Activated T-helper 1 cell treated with anti-CD3 and anti-CD28 coated beads, Interleukin-12 subunit alpha, Interleukin-12 subunit beta, Interleukin-2, Interleukin-4 antibody, amounts not matched to agents 30 ng/mL and 10 ng/mL and 1 ng/mL, durations not matched to agents 14 hours and 24 hours and 36 hours (primary cell): Measurements from ENCODE around the gene AHCTF1. TPM values are rescaled to one million over a fixed set of nuclear protein-coding genes. Genes with fewer than 3 reads are reported as not detected.
A peak's percentile ranks its signal among the peaks of the same experiment; 100 is the strongest.
"Not testable (repeated sequence)": the region's sequence is repeated elsewhere in the genome, so short reads cannot be mapped to it uniquely, and the experiment has no call there.

Experiments used
- DNase-seq: peaks from one replicate; pipeline ENCODE4 v3.0.0; 2021; ENCODE audit warnings: low spot score
- H3K27ac Mint-ChIP-seq: one replicate; pipeline ENCODE4 v1.8.0; 2021; ENCODE audit warnings: mild to moderate bottlenecking, mixed read lengths
- H3K27me3 Mint-ChIP-seq: one replicate; pipeline ENCODE4 v1.8.0; 2022; ENCODE audit warnings: mild to moderate bottlenecking, moderate library complexity, mixed read lengths; ENCODE audit not compliant: insufficient read depth
- H3K36me3 Mint-ChIP-seq: one replicate; pipeline ENCODE4 v1.8.0; 2021; ENCODE audit warnings: low read depth, mixed read lengths
- H3K4me1 Mint-ChIP-seq: one replicate; pipeline ENCODE4 v1.8.0; 2021; ENCODE audit warnings: low read depth, mixed read lengths
- H3K4me3 Mint-ChIP-seq: one replicate; pipeline ENCODE4 v1.8.0; 2021; ENCODE audit warnings: mild to moderate bottlenecking, moderate library complexity, mixed read lengths
- H3K9me3 Mint-ChIP-seq: one replicate; pipeline ENCODE4 v1.8.0; 2021; ENCODE audit warnings: mixed read lengths
- intact Hi-C: fragments of 100-400 bp; cut with micrococcal nuclease; formaldehyde crosslinking; loops from one replicate; pipeline ENCODE4 v1.15.1; 2024
- total RNA-seq: library from RNA; stranded (reverse); gene quantifications from 2 replicates; pipeline ENCODE4 v1.2.3, GENCODE V29; 2022

AHCTF1 gene
- total RNA-seq, 1 donor from 2014 or later = 56.1 TPM

- no peaks in the 10 kb centered on the region for H3K36me3 Mint-ChIP-seq
- no peaks in the 10 kb centered on the region for H3K27me3 Mint-ChIP-seq
- peaks cover 9% of the 10 kb centered on the region for H3K9me3 Mint-ChIP-seq
- intact Hi-C loops = no loop called here
- H3K4me1 Mint-ChIP-seq = no peaks in the 10 kb centered on the region
- no peak for DNase-seq
- no peak overlapping the region for H3K4me3 Mint-ChIP-seq
- no peak overlapping the region for H3K27ac Mint-ChIP-seq
Measured at GRCh38 chr1:246947255-246947654, 15.5 kb upstream of the AHCTF1 start.

GRCh38 chr1:246946366-246946765 lies 14.6 kb upstream of the AHCTF1 start:
- peaks cover 9% of the 10 kb centered on the region for H3K9me3 Mint-ChIP-seq
- no peaks in the 10 kb centered on the region for H3K36me3 Mint-ChIP-seq
- intact Hi-C loops = no loop called here
- H3K27ac Mint-ChIP-seq = no peak overlapping the region
- no peak overlapping the region for H3K4me3 Mint-ChIP-seq
- no peak for DNase-seq
- H3K4me1 Mint-ChIP-seq = no peaks in the 10 kb centered on the region
- no peaks in the 10 kb centered on the region for H3K27me3 Mint-ChIP-seq

- Mint-ChIP-seq H3K9me3 (no peaks in the 10 kb centered on the region), H3K4me3 (no peak overlapping the region), H3K36me3 (peaks cover 3% of the 10 kb centered on the region), H3K27ac (no peak overlapping the region), H3K4me1 (peaks cover 17% of the 10 kb centered on the region), H3K27me3 (peaks cover 6% of the 10 kb centered on the region)
- no peak for DNase-seq
- intact Hi-C loops = loop anchor here (5.0 kb wide), 3 partner anchors 233 to 1972 kb away; no protein-coding TSS in a partner anchor
Measured at GRCh38 chr1:246934765-246935164, 3.0 kb upstream of the AHCTF1 start.

GRCh38 chr1:246933893-246934292 lies 2.1 kb upstream of the AHCTF1 start:
- Mint-ChIP-seq H3K9me3 (no peaks in the 10 kb centered on the region), H3K36me3 (peaks cover 4% of the 10 kb centered on the region), H3K27me3 (peaks cover 6% of the 10 kb centered on the region), H3K27ac (no peak overlapping the region), H3K4me1 (peaks cover 17% of the 10 kb centered on the region), H3K4me3 (no peak overlapping the region)
- DNase-seq = no peak
- intact Hi-C loops = loop anchor here (2.0 to 5.0 kb wide), 4 partner anchors 233 to 1972 kb away; partner anchors contain the start of gene SMYD3

- H3K4me1 Mint-ChIP-seq = peaks cover 24% of the 10 kb centered on the region
- peaks cover 12% of the 10 kb centered on the region for H3K36me3 Mint-ChIP-seq
- peak overlapping the region; percentile 93 for H3K4me3 Mint-ChIP-seq
- no peaks in the 10 kb centered on the region for H3K9me3 Mint-ChIP-seq
- no peak for DNase-seq
- intact Hi-C loops = loop anchor here (1.0 to 5.0 kb wide), 9 partner anchors 39 to 1970 kb away; partner anchors contain the start of genes CNST, SMYD3, TFB2M and ZNF669
- peaks cover 6% of the 10 kb centered on the region for H3K27me3 Mint-ChIP-seq
- H3K27ac Mint-ChIP-seq = peak overlapping the region; percentile 46
Measured at GRCh38 chr1:246932366-246932700, 585 bp upstream of the AHCTF1 start.

GRCh38 chr1:246930830-246931548 lies 759 bp downstream of the AHCTF1 start:
- Mint-ChIP-seq H3K4me1 (peaks cover 24% of the 10 kb centered on the region), H3K27me3 (peaks cover 3% of the 10 kb centered on the region), H3K36me3 (peaks cover 23% of the 10 kb centered on the region), H3K4me3 (peak overlapping the region; percentile 87), H3K27ac (peak overlapping the region; percentile 85), H3K9me3 (no peaks in the 10 kb centered on the region)
- DNase-seq = peak; percentile 35
- intact Hi-C loops = loop anchor here (1.0 to 5.0 kb wide), 6 partner anchors 24 to 1969 kb away; partner anchors contain the start of genes SCCPDH and ZNF496

- DNase-seq = no peak
- intact Hi-C loops = no loop called here
- H3K9me3 Mint-ChIP-seq = no peaks in the 10 kb centered on the region
- peaks cover 28% of the 10 kb centered on the region for H3K36me3 Mint-ChIP-seq
- no peaks in the 10 kb centered on the region for H3K27me3 Mint-ChIP-seq
- H3K4me3 Mint-ChIP-seq = no peak overlapping the region
- no peak overlapping the region for H3K27ac Mint-ChIP-seq
- peaks cover 33% of the 10 kb centered on the region for H3K4me1 Mint-ChIP-seq
Measured at GRCh38 chr1:246925997-246926626, 5.6 kb downstream of the AHCTF1 start.

- no peak for DNase-seq
- H3K36me3 Mint-ChIP-seq = peaks cover 25% of the 10 kb centered on the region
Measured at GRCh38 chr1:246923900-246924299, 7.8 kb downstream of the AHCTF1 start.

GRCh38 chr1:246923482-246923881 lies 8.3 kb downstream of the AHCTF1 start:
- Mint-ChIP-seq H3K27ac (no peak overlapping the region), H3K4me3 (no peak overlapping the region), H3K36me3 (peaks cover 20% of the 10 kb centered on the region), H3K27me3 (no peaks in the 10 kb centered on the region), H3K9me3 (no peaks in the 10 kb centered on the region), H3K4me1 (peaks cover 25% of the 10 kb centered on the region)
- DNase-seq = no peak
- intact Hi-C loops = no loop called here

More at GRCh38 chr1:246923900-246924299, 7.8 kb downstream of the AHCTF1 start:
- intact Hi-C loops = no loop called here
- Mint-ChIP-seq H3K27ac (no peak overlapping the region), H3K27me3 (no peaks in the 10 kb centered on the region), H3K4me3 (no peak overlapping the region), H3K9me3 (no peaks in the 10 kb centered on the region), H3K4me1 (peaks cover 25% of the 10 kb centered on the region)

GRCh38 chr1:246921481-246921880 lies 10.3 kb downstream of the AHCTF1 start:
- H3K27ac Mint-ChIP-seq = no peak overlapping the region
- no peaks in the 10 kb centered on the region for H3K27me3 Mint-ChIP-seq
- no peak for DNase-seq
- H3K9me3 Mint-ChIP-seq = no peaks in the 10 kb centered on the region
- peaks cover 22% of the 10 kb centered on the region for H3K4me1 Mint-ChIP-seq
- intact Hi-C loops = no loop called here
- H3K36me3 Mint-ChIP-seq = peaks cover 17% of the 10 kb centered on the region
- no peak overlapping the region for H3K4me3 Mint-ChIP-seq

GRCh38 chr1:246919902-246920301 lies 11.8 kb downstream of the AHCTF1 start:
- intact Hi-C loops = no loop called here
- Mint-ChIP-seq H3K4me1 (peaks cover 22% of the 10 kb centered on the region), H3K36me3 (peaks cover 16% of the 10 kb centered on the region), H3K4me3 (no peak overlapping the region), H3K27me3 (no peaks in the 10 kb centered on the region), H3K9me3 (no peaks in the 10 kb centered on the region), H3K27ac (no peak overlapping the region)
- DNase-seq = no peak

GRCh38 chr1:246916026-246916923 lies 15.5 kb downstream of the AHCTF1 start:
- H3K36me3 Mint-ChIP-seq = peaks cover 20% of the 10 kb centered on the region
- H3K9me3 Mint-ChIP-seq, H3K27me3 Mint-ChIP-seq, intact Hi-C loops, DNase-seq, H3K4me3 Mint-ChIP-seq, H3K27ac Mint-ChIP-seq, H3K4me1 Mint-ChIP-seq: not testable (repeated sequence)
